ENCODE results near the gene TMEM198. TPM values are rescaled to one million over a fixed set of nuclear protein-coding genes. Genes with fewer than 3 reads are reported as not detected.
A peak's percentile ranks its signal among the peaks of the same experiment; 100 is the strongest.

The TMEM198 gene
- total RNA-seq, 2 experiments from 2014 or later, result 2.5 to 6.6 TPM

DNA sequence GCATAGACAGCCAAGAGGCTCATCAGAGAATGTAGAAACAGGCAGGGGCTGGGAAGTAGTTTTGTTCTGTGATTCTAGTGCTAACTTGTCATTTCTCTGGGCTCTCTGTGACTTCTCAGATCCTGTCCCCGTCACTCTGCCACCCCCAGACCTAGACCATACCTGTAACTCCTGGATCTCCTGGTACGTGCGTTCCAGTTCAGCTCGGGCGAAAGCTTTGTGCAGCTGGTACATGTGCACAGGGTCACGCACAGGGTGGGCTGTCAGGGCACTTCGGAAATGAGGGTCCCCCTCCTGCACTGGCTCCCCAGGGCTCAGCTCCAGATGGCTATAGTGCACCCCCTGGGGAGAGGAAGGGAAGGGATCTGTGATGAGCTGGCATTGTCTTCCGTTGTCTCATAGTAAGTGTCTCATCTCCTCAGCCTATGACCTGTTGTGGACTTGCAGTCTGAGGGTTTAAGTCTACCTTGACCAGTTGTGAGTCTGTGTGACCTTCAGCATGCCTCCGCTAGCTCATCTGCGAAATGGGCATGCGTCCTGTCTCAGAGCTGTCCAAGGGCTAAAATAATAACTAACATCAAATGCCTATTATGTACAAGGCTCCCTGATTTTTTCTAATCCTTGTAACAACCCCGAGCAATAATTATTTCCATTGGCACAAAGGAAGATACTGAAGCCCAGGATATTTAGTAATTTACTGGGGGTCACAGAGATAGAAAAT is 2.9 kb upstream of the TMEM198 start:
- no peak for DNase-seq (ENCODE audit: low spot score)
- 0 out of 2 replicates have a peak, but pooled peaks cover 5% of the 10 kb centered on the region for H4K20me1 ChIP-seq (ENCODE audit: insufficient read depth, low read length)
- H3K36me3 ChIP-seq (ENCODE audit: insufficient read depth, low read length), result peaks cover 24% of the 10 kb centered on the region
- H3K4me2 ChIP-seq (ENCODE audit: low read length), result peak overlapping the region; percentile 81; the same call in 1 of the 2 replicates
- no peaks in the 10 kb centered on the region for H3K4me1 ChIP-seq (ENCODE audit: insufficient read depth, low read length, poor library complexity, severe bottlenecking)
- H3K4me3 ChIP-seq (ENCODE audit: low read depth, low read length, poor library complexity, severe bottlenecking), result peak overlapping the region; percentile 80
- H3K9me2 ChIP-seq (ENCODE audit: insufficient read depth, low read length), result no peaks in the 10 kb centered on the region
- H3K27ac ChIP-seq (ENCODE audit: low read depth, low read length, poor library complexity, severe bottlenecking), result no peak overlapping the region
- no peaks in the 10 kb centered on the region for H3K9me3 ChIP-seq (ENCODE audit: low read length)
- POLR2A ChIA-PET, result interaction anchor here (0.9 to 1.1 kb wide), 2 partner anchors 42 to 56 kb away, joined by 3 to 4 read pairs; partner anchors contain the start of genes GMPPA and STK11IP
- H2AFZ ChIP-seq (ENCODE audit: low read length), result no peak overlapping the region; the same call in 1 of the 2 replicates
- CTCF ChIA-PET (ENCODE audit: unreplicated experiment), result interaction anchor here (0.5 to 2.0 kb wide), 7 partner anchors 11 to 1691 kb away, joined by 3 to 6 read pairs (median 3); partner anchors contain the start of gene GMPPA
- peaks cover 9% of the 10 kb centered on the region; the same call in 1 of the 2 replicates for H3K79me2 ChIP-seq (ENCODE audit: insufficient read depth, low read depth, low read length)
- no TSS peak for BruUV-seq (replicated peaks)
- TF ChIP-seq EZH2phosphoT487 (IDR thresholded peaks at IDR 0.05; ENCODE audit: borderline replicate concordance, low read depth, low read length), result no peak
- TF ChIP-seq, protein P1, sequence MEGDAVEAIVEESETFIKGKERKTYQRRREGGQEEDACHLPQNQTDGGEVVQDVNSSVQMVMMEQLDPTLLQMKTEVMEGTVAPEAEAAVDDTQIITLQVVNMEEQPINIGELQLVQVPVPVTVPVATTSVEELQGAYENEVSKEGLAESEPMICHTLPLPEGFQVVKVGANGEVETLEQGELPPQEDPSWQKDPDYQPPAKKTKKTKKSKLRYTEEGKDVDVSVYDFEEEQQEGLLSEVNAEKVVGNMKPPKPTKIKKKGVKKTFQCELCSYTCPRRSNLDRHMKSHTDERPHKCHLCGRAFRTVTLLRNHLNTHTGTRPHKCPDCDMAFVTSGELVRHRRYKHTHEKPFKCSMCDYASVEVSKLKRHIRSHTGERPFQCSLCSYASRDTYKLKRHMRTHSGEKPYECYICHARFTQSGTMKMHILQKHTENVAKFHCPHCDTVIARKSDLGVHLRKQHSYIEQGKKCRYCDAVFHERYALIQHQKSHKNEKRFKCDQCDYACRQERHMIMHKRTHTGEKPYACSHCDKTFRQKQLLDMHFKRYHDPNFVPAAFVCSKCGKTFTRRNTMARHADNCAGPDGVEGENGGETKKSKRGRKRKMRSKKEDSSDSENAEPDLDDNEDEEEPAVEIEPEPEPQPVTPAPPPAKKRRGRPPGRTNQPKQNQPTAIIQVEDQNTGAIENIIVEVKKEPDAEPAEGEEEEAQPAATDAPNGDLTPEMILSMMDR (conservative IDR thresholded peaks at IDR 0.05; ENCODE audit: low read length), result no peak
- intact Hi-C loops (cut with micrococcal nuclease; ENCODE audit: unreplicated experiment), result loop anchor here (1.0 to 5.0 kb wide), 4 partner anchors 101 to 364 kb away; partner anchors contain the start of genes CNPPD1, DNPEP and RETREG2

DNA sequence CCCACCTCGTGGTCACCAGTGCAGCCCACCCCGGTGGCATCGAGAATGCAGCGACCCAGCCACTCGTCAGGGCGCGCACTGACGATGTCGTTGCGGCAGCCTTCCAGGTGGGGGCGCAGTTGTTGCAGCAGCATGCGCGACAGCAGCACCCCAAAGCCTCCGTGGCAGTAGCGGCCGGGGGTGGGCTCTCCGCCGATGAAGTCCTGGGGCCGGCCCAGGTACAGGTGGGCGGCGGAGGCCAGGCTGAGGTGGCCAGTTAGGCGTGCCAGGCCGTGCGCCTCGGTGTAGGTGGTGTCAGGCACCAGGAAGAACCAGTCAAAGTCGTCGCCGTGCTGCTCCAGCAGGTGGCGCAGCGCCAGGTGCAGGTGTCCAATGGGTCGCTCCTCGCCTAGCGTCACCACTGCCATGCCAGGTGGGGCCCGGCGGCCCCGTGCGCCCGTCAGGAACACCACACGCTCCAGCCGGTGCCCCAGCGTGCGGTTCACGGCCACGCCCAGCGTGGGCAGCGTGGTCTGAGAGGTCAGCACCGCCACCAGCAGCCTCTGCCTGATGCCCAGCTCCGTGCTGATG is 2.1 kb upstream of the TMEM198 start:
- Histone ChIP-seq H3K27ac (ENCODE audit: low read depth, low read length, poor library complexity, severe bottlenecking) (no peak overlapping the region), H3K4me1 (ENCODE audit: insufficient read depth, low read length, poor library complexity, severe bottlenecking) (no peaks in the 10 kb centered on the region), H2AFZ (ENCODE audit: low read length) (peak overlapping the region; percentile 27; the same call in 1 of the 2 replicates), H3K79me2 (ENCODE audit: insufficient read depth, low read depth, low read length) (peaks cover 9% of the 10 kb centered on the region; the same call in 1 of the 2 replicates), H3K9me3 (ENCODE audit: low read length) (no peaks in the 10 kb centered on the region), H3K36me3 (ENCODE audit: insufficient read depth, low read length) (peaks cover 24% of the 10 kb centered on the region), H3K4me2 (ENCODE audit: low read length) (peak overlapping the region; percentile 81), H3K9me2 (ENCODE audit: insufficient read depth, low read length) (no peaks in the 10 kb centered on the region), H3K4me3 (ENCODE audit: low read depth, low read length, poor library complexity, severe bottlenecking) (peak overlapping the region; percentile 80), H4K20me1 (ENCODE audit: insufficient read depth, low read length) (0 out of 2 replicates have a peak, but pooled peaks cover 5% of the 10 kb centered on the region)
- BruUV-seq (replicated peaks), result no TSS peak
- peak; percentile 92 for DNase-seq (ENCODE audit: low spot score)
- intact Hi-C loops (cut with micrococcal nuclease; ENCODE audit: unreplicated experiment), result loop anchor here (1.0 to 5.0 kb wide), 4 partner anchors 101 to 364 kb away; partner anchors contain the start of genes CNPPD1, DNPEP and RETREG2
- ChIA-PET CTCF (ENCODE audit: unreplicated experiment) (interaction anchor here (0.5 to 2.0 kb wide), 7 partner anchors 11 to 1690 kb away, joined by 3 to 6 read pairs (median 4); partner anchors contain the start of gene GMPPA), POLR2A (interaction anchor here (0.9 to 1.1 kb wide), 2 partner anchors 43 to 55 kb away, joined by 3 to 4 read pairs; partner anchors contain the start of genes GMPPA and STK11IP)
- no peak for TF ChIP-seq EZH2phosphoT487 (IDR thresholded peaks at IDR 0.05; ENCODE audit: borderline replicate concordance, low read depth, low read length)
- TF ChIP-seq, protein P1 (conservative IDR thresholded peaks at IDR 0.05; ENCODE audit: low read length), result peak; percentile 100
